Body of pancreas (tissue), 4 donors: ENCODE data around the gene KLF1.

Source experiments
- CTCF ChIP-seq, 7 experiments: fragments of 450-650 bp in 4 of 7; fragments of 200-600 bp in 3 of 7; sonication (generic) in 3 of 7; IDR thresholded peaks; one replicate each; pipeline ENCODE4 v1.5.1; 2016 to 2019; ENCODE audit warnings: antibody characterized with exemption in 7 of 7
- POLR2A ChIP-seq, 3 donors: fragments of 450-650 bp; IDR thresholded peaks; one replicate each; pipeline ENCODE4 v1.6.1; 2016; ENCODE audit warnings: antibody characterized with exemption in 3 of 3, mild to moderate bottlenecking in 2 of 3

DNA sequence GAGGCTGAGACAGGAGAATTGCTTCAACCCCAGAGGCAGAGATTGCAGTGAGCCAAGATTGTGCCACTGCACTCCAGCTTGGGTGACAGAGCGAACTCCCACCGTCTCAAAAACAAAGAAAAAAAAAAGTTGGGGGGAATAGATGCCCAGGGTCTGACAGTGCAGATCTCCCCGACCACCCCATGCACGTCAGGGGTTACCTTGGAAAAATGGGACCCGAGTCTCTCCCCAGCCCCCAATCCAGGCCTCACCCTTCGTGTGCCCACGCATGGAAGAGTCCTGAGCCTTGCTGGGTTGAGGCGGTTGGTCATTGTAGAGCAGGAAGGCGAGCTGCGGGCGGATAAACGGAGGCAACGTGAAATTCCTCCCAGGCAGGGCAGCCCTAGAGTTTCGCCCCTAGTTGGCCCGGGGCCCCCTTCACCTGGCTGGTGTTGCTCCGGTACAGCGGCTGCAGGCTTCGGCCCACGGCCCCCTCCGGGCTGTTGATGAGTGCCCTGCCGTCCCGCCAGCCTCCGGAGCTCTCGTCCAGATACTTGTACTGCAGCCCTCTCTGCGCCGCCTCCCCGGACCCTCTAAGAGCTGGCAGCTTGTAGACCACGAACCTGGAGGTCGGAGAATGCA is 6.3 kb downstream of the KLF1 start:
- TF ChIP-seq CTCF (IDR thresholded peaks at IDR 0.05) (no peak), POLR2A (IDR thresholded peaks at IDR 0.05) (no peak)
